HG02678 (cell line): ENCODE data around the gene TCEAL5.
"Not testable (repeated sequence)": the region's sequence is repeated elsewhere in the genome, so short reads cannot be mapped to it uniquely, and the experiment has no call there.

ENCODE experiments used
- ATAC-seq: cut with Tn5 transposase; IDR thresholded peaks from one replicate; pipeline ENCODE4 v1.9.1; 2021; ENCODE audit warnings: mild to moderate bottlenecking, moderate library complexity; ENCODE audit not compliant: unreplicated experiment

Gene TCEAL5, protein sequence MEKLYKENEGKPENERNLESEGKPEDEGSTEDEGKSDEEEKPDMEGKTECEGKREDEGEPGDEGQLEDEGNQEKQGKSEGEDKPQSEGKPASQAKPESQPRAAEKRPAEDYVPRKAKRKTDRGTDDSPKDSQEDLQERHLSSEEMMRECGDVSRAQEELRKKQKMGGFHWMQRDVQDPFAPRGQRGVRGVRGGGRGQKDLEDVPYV

GRCh38 chrX:103276581-103277002 lies at the start of gene TCEAL5:
Gene TCEAL5, minus strand, starts transcription at chrX:103276750. Its CDS starts 2,187 bp downstream, at chrX:103274563.
- ATAC-seq = no peak

DNA sequence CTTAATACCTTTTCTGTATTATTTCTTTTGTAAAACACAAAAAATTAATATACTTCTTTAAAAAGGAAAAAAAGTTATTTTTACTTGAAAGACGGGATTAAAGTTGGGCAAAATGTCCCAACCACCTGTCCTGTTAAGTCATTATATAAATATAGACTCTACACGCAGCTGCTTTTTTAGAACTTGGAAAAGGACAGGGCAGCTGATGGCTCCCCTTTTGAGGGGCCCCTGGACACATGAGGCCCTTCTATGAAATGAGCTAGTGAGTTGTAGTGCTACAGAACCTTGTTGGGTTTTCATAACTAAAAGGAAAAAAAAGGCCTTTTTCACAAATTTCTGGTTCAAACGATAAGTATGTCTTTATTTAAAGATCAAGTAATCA lies 34.8 kb upstream of the TCEAL5 start:
- ATAC-seq = no peak

DNA sequence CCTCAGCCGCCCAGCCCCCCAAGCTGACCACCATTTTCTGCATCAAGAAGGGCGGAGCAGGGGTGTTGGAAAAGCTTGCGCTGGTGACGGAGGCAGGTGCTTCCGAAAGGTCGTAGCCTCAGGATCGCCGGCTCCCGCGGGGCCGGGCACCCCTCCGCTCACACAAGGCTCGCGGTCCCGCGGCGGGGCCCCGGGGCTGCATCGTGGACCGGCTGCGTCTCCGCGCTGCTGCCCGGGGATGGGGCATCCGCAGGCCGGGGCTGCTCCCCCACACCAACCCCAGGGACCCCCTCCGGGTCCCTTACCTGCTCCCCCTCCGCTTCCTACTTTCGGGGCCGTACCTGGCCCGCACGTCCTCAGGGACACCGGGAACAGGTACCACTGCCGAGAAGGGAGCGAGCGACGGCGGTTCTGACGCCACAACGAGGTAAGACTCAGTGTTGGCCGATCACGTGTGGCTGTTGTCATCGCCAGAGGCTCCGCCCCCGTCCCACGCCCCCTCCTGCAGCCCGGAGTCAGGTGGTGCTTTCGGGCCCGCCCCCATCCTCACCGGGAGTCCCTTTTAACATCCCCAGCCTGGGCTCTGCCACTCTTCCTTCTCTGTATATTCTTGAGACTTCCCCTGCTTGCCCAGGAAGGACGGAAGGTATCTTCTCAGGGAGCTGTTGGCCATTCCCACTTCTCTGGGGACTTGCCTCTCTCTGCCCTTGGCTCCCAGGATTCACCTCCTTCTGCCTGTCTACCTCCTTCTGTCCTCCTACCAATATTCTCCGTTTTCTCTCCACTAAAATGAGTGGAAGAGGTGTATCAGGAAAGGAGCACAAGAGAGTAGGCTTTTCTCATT lies 34.2 kb upstream of the TCEAL5 start, which contains the start of gene BEX2:
Gene BEX2 (minus strand): TSS at position 436 of the 844 bp plus-strand sequence. CDS start 1,014 bp downstream, outside the sequence.
- ATAC-seq = peak; percentile 99

DNA sequence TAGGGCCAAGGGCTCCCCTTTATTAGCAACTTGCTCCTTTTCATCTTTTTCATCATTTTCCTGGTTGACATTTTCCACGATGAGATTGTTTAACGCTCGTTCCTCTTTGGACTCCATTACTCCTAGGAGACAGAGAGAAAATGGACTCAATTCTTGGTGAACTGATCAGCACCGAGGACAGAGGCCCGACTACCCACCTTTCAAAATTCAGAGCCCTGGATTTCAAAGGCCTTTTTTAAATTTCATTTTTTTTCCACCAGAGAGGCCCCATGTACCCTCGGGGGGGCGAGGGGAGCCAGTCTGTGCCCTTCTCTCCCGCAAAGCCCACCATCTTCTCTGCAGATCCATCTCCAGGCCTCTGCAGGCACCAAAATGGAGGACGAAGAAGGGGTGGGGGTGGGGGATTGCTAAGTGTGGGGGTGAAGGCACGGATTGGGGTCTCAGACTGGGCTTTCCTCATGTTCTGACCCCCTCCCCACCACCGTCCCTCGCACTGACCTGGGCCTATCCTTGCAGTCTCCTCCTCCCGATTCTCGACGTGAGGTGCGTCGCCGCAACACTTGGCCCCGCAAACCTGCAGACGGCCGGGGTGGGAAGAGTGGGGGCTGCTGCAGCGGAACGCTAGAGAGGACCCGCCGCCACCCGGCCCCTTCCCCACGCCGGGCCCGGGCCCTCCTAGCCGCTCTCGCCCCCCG lies 33.5 kb upstream of the TCEAL5 start:
- ATAC-seq = no peak

GRCh38 chrX:103305666-103306065 lies 29.1 kb upstream of the TCEAL5 start:
- not testable (repeated sequence) for ATAC-seq

DNA sequence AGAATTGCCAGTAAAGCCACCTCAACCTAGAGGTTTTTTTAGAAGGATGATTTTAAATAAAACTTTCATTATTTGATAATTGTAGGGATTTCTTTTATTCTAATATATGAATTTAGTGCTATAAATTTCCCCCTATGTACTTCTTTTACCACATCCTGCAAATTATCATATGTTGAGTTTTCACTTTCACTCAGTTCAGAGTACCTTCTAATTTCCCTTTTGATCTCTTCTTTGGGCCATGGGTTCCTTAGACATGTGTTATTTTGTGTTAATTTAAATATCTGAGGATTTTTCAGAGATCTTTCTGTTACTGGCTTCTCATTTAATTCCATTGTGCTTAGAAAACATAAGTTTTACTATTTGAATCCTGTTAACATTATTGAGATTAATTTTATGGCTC lies 28.2 kb upstream of the TCEAL5 start:
- no peak for ATAC-seq

DNA sequence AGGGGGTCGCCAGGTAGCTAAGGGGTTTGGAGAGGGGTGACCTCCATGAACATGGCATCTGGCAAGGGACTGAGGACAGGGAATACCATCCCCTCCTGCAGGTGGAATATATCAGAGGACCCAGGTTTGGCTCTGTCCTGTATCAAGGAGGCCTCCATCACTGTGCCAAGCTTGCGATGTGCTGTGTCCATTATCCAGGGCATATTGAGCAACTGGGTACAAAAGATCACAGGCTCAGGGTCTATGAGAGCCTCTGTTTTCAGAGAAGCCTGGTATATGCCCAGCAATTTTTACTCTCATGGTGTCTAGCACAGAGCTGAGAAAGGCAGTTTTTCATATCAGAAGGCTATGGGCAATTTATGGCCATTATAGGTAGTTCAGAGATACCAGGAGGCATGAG lies 16.6 kb upstream of the TCEAL5 start:
- ATAC-seq = no peak

- ATAC-seq = no peak
These were observed 3.1 kb upstream of the TCEAL5 start for GRCh38 chrX:103279624-103280023.

- ATAC-seq = no peak
These were observed 493 bp downstream of the TCEAL5 start for GRCh38 chrX:103275947-103276567.

GRCh38 chrX:103274284-103274683 lies 2.3 kb downstream of the TCEAL5 start:
- no peak for ATAC-seq

GRCh38 chrX:103258275-103258674 lies 18.3 kb downstream of the TCEAL5 start:
- no peak for ATAC-seq

DNA sequence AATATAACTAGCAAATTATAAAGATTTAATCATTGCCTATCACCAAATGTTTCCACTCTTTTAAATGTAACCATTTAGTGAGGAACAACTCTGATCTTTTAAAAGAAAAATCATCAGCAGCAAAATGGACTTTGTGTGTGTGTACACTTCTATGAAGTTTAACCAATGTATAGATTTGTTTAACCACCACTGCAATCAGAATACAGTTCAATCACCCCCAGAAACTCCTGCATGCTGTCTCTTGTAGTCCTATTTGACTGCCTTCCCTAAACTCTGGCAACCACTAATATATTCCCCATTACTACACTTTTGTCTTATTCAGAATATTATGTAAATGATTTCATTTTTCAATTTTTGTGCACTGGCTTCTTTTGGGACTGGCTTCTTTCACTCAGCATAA lies 19.9 kb downstream of the TCEAL5 start:
- no peak for ATAC-seq

GRCh38 chrX:103254921-103255493 lies 21.5 kb downstream of the TCEAL5 start, which contains the start of gene TCEAL8:
Gene TCEAL8, minus strand, starts transcription at chrX:103255155. Its CDS starts 1,176 bp downstream, at chrX:103253979.
- ATAC-seq = peak; percentile 97

DNA sequence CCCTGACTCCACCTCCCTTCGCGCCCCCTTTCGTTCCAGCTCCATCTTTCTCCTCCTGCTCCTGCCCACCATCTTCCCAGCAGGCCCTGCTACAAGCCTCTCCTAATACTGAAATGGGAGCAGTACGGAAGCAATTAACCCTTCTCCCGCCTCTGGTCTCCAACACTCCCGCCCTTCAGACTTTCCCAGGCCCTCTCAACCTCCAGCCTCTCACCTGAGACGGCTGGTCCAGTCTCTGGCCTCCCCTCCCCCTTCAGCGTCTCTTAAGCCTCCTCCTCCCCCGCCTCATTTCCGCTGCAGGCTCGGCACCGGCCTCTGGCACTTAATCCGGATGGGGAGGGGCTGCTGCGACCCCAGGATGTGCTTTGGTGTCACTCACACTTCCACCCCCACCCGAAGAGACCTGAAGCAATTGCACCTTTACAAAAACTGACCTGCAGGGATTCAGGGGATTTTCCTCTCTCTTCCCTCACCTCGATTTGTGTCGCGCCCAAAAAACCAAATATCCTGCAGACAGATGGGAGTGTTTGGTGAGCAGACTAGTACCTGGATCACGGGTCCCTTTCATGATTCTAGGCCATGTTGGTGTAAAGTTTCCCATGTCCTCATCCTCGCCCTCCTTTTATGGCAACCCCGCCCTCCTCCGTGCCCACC lies 22.3 kb downstream of the TCEAL5 start:
- peak; percentile 63 for ATAC-seq

GRCh38 chrX:103253608-103254007 lies 22.9 kb downstream of the TCEAL5 start:
- ATAC-seq = no peak

- no peak for ATAC-seq
These were observed 25.6 kb downstream of the TCEAL5 start for GRCh38 chrX:103250977-103251376.

DNA sequence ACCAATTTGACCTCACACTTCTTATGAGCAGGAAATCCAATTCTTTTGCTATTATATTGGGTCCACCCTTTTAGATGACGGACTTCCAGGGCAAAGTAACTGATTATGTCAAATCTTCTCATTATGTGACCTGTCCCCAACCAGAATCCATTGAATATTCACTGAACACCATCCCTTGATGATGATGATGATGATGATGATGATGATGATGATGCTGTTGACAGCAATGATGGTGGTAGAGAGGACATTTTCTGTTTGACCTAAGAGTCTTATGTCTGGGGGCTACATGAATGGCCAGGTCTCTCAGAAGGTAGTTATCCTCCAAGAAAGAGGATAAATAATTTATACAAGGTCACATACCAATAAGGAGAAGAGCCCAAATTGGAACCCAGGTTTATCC lies 26.7 kb downstream of the TCEAL5 start:
- no peak for ATAC-seq

DNA sequence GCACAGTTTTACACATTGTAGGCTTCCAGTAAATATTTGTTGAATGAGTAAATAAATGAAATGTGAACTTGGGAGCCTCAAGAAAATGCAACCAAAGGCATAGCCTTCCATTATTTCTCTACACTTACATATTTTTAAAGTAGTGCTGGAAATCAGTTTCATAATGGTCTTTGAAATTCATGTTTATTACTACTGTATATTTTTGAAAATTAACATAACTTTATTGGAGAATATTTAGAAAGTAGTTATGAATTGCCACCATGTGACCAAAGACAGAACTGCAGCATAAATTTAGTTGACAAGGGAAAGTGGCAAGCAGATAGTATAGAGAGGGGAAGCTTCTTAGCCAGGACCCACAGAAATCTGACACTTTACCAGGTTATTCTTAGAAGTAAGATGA lies 28.0 kb downstream of the TCEAL5 start:
- ATAC-seq = no peak

- ATAC-seq = no peak
These were observed 36.4 kb downstream of the TCEAL5 start for GRCh38 chrX:103240155-103240554.

GRCh38 chrX:103236296-103236695 lies 40.3 kb downstream of the TCEAL5 start:
- ATAC-seq = no peak
